Myocyte (in vitro differentiated cells): ENCODE measurements around the gene CMSS1. TPM values are rescaled to one million over a fixed set of nuclear protein-coding genes. Genes with fewer than 3 reads are reported as not detected.
"Not testable (repeated sequence)": the region's sequence is repeated elsewhere in the genome, so short reads cannot be mapped to it uniquely, and the experiment has no call there.

Experiments
- DNase-seq: peaks from one replicate; pipeline ENCODE4 v3.0.0-alpha.2; 2012; ENCODE audit warnings: low read depth
- microRNA-seq: library from miRNA; unstranded; fragments of <30 nt; microRNA quantifications from one replicate; pipeline ENCODE4, GENCODE V29; 2016
- total RNA-seq: library from RNA; depleted of rRNA; stranded (reverse); fragments of >200 nt; gene quantifications from 2 replicates; pipeline ENCODE4 v1.2.3, GENCODE V29; 2014

CMSS1 gene
- total RNA-seq, 1 donor from 2014 or later, result 27.2 TPM

DNA sequence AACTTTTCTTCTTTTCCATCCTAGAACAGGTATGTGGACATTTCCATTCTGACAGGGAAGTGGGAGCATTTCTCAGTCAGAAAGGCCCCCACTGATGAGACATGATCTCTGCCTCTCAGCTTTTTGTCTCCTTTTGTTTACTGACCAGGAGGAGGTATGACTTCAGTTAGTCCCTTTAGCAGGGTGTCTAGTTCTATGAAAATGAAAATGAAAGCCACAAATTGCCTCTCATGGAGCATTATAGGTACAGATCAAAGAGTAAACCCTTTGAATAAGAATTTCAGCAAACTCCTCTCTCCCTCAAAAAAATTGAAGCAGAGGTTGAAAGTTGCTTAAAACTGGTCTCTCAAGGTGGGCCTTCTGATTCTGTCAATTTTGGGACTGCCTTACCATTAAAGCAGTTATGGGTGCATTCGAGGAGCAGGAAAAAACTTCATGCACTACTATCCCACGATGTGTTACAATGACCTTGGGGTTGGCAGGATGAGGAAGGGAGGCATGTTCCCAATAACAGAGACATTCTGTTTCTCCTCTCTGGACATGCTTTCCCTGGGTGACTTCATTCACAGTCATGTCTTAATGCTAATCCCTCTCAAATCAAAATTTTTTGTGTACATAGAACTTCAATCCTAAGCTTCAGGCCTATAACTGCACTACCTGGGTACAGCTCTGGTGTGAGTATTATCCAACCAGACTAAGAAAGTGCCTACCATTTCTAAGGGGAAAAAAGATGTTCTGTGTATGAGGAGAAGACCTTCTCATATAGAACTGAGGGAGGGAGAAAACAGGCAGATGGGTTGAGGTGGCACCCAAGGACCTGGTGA is 392.5 kb downstream of the CMSS1 start:
- no peak for DNase-seq

DNA sequence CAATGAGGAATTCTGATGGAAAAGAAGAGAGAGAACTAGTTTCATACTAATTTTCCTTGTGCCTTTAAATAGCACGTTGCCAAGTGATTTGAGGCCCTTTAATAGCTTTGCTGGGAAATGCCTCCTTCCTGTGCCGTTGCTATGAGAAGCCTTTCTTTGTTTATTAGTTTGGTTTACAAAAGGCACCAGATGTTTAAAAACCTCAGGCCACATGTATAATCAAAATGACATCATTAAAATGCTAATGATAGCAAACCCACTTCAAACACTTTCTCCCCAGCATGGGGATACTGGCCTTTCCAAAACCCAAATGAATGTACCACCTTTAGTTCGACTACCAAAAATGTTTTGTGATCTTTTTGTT is 393.1 kb downstream of the CMSS1 start:
- peak; percentile 87 for DNase-seq

DNA sequence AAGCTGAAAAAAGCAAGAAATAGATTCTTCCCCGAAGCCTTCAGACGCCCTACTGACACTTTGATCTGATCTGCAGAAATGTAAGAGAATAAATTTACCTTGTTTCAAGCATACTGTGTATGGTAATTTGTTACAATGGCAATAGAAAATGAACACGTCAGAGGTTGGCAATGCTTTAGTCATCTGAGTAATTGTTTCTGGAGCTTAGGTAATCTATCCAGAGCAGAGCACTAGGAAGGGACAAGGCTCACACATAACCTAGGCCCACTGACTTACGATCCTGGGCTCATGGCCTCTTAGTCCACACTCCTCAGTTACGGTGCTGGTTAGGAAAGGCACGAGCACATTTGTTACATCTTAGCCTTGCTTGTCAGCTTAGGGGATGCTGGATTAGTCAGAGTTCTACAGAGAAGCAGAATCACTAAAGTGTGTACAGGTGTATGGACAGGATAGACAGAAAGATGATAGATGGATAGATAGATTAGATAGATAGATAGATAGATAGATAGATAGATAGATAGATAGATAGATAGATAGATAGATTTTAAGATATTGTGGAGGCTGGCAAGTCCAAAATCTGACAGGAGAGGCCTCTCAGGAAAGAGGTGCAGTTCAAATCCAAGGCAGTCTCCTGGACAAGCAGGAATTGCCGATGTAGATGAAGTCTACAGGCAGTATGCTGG is 396.4 kb downstream of the CMSS1 start:
- DNase-seq, result no peak

DNA sequence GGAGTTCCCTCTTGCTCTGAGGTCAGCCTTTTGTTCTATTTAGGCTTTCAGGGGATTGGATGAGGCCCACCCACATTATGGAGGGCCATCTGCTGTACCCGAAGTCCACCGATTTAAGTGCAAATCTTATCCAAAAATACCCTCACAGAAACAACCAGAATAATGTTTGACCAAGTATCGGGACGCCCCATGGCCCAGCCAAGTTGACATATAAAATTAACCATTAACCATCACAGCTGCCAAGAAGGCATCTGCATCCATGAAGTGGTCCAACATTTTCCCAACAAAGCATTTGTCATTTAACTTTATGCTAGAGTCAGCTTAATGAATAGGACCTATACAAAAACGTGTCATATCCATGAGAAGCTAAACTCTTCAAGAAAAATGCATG is 396.9 kb downstream of the CMSS1 start:
- no peak for DNase-seq

DNA sequence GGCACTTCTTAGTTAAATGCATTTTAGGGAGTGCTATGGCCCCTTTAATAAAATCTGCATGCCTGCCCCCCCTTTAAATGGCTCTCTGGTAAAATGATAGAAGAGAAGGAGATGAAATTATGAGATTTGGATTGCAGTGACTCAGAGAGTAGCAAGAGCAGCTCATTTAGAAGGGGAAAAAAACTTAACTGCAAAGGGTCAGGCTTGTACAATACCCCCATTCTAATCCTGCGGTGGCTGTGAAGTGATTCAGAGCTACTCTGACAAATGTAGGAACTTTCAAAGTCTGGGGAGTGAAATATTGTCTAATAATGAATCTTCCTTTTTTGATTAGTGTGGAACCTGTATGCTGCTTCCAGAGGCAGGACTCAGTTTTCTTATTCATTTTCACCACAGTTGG is 399.1 kb downstream of the CMSS1 start:
- peak; percentile 30 for DNase-seq

DNA sequence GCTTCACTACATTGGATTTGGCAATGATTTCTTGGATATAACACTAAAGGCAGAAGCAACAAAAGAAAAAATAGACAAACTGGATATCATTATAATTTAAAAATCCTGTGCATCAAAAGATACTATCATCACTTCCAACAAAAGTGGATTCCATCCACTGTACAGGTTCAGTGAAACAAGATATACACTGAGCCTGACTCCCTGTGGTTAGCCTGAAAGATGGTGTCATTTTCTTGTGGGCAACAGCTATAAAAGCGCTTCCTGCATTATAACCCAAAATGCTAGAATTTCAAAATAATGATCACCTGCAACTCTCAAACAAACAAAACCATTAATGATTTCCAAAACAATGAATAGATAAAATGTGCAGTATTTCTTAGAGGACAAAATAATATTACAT is 403.5 kb downstream of the CMSS1 start:
- no peak for DNase-seq

DNA sequence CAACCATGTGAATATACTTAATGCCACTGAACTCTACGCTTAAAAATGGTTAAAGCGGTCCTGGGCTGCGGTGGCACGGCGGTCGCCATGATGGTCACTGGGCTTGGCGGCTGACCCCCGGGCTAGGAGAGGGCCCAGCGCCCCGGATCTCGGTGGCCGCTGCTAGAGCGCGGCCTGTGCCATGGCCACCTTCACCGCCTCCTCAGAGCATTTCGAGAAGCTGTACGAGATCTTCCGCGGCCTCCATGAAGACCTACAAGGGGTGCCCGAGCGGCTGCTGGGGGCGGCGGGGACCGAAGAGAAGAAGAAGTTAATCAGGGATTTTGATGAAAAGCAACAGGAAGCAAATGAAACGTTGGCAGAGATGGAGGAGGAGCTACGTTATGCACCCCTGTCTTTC is 407.5 kb downstream of the CMSS1 start:
- no peak for DNase-seq

DNA sequence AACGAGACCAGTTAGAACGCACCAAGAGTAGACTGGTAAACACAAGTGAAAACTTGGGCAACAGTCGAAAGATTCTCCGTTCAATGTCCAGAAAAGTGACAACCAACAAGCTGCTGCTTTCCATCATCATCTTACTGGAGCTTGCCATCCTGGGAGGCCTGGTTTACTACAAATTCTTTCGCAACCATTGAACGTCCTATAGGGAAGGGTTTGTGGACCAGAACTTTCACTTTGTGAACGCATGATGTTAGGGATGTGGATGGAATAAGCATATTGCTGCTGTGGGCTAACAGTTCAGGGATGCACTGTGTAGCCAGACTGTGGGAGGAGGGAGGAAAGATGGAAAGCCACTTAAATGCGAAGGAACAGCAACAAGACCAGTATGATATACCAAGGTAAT is 408.2 kb downstream of the CMSS1 start:
- DNase-seq, result no peak

DNA sequence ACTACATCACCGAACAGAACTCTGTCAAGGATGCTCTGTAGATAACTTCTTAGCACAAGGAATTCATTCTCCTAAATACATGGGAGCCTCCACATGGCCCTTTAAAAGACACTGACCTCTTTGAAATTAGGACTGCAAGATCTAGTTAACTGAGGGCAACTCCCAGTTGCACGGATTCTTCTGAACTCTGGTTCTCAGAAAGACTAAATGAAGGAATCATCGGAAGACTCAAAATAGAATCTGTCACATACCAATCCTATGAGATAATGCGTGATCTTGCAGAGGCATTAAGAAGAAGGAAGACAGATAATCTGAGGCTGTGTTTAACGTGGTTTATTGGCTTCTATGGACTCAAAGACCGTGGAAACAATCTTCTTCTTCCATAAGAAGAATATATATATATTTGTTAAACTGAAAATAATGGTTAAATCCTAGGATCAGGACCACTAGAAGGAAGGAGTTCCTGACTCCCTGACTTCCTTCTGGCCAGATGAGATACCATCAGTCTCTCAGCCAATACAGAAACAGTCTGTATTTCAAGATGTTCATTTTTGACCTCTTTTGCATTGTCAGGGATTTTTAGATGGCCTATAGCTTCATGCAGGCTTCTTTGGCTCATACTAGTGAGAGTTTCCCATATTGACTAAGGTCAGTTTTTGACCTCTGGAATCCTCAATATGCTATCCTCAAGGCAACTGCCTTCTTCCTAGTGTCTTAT is 409.2 kb downstream of the CMSS1 start:
- DNase-seq, result peak; percentile 84

DNA sequence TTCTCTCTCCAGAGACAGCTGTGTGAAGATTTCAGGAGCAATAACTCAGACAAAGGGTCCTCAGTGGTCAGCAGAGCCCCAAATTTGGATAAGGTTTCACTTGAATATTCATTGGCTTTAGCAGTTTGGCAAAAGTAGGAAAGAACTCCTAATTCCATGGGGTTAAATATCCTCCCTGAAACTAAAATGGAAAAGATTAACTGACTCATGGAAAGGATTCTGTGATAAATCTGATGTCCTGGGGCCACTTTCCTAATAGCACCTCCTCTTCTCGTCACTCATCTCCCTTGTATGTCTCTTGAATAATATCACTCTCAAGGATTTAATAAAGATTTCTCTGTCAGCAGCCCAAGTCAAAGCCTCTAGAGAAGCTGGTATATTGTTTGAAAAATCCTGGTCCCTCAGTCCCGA is 409.9 kb downstream of the CMSS1 start:
- DNase-seq, result no peak

DNA sequence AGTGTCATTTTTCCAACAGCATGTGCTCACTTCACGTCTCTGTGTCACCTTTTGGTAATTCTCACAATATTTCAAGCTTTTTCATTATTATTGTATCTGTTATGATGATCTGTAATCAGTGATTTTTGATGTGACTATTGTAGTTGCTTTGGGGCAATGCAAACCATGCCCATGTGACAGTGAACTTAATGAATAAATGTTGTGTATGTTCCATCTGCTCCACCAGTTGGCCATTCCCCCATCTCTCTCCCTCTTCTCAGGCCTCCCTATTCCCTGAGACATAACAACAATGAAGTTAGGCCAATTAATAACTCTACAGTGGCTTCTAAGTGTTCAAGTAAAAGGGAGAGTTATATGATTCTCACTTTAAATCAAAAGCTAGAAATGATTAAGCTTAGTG is 410.6 kb downstream of the CMSS1 start:
- no peak for DNase-seq

DNA sequence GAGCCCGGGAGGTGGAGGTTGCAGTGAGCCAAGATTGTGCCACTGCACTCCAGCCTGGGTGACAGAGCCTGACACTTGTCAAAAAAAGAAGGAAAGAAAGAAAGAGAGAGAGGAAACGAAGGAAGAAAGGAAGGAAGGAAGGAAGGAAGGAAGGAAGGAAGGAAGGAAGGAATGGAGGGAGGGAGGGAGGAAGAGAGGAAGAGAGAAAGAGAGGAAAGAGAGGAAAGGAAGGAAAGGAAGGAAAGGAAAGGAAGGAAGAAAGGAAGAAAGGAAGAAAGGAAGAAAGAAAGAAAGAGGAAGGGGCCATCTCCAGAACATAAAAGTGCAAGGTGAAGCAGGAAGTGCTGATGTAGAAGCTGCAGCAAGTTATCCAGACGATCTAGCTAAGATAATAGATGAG is 411.5 kb downstream of the CMSS1 start:
- not testable (repeated sequence) for DNase-seq

DNA sequence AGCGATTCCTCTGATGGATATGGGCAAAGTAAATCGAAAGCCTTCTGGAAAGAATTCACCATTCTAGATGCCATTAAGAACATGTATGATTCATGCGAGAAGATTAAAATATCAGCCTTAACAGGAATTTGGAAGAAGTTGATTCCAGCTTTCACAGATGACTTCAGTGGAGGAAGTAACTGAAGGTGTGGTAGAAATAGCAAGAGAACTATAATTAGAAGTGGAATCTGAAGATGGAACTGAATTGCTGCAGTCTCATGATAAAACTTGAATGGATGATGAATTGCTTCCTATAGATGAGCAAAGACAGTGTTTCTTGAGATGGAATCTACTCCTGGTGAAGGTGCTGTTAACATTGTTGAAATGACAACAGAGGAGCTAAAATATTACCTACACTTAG is 413.0 kb downstream of the CMSS1 start:
- no peak for DNase-seq

Small RNA genes within 50 kb of the gene (microRNA-seq; reads per million reads assigned to microRNA genes)
- gene MIR3921, result not detected

Other genes with a start within 250 kb of the CMSS1 start
- gene COL8A1, start 179.3 kb upstream of the CMSS1 start, total RNA-seq, result 31.3 and 34.9 TPM in 2 replicates